PC-9 (cell line): ENCODE results near the gene VCX2. TPM values are rescaled to one million over a fixed set of nuclear protein-coding genes. Genes with fewer than 3 reads are reported as not detected.
"Not testable (repeated sequence)": the region's sequence is repeated elsewhere in the genome, so short reads cannot be mapped to it uniquely, and the experiment has no call there.

Experiments used
- BruUV-seq: library from RNA; stranded (reverse); fragments of 400-500 nt; replicated peaks from 2 replicates; lab custom pipeline; 2021; lab: Mats Ljungman, UMichigan
- CTCF ChIA-PET: fragments of 300-600 bp; sonication (Branson Sonifier 250); formaldehyde crosslinking; loops from one replicate; lab custom pipeline; 2022; ENCODE audit warnings: antibody characterized with exemption; lab: Charles Lee
- POLR2A ChIA-PET: fragments of 300-600 bp; sonication (Branson Sonifier 250); formaldehyde crosslinking; loops from one replicate; lab custom pipeline; 2022; ENCODE audit warnings: antibody characterized with exemption; ENCODE audit not compliant: unreplicated experiment; lab: Charles Lee
- DNase-seq, 2 experiments: peaks; one replicate each; pipeline versions ENCODE4 v3.0.0 to v3.0.0-alpha.2; 2015 to 2022; ENCODE audit warnings: mixed read lengths in 1 of 2
- H2AFZ ChIP-seq: fragments of 200-600 bp; sonication (generic); 2 replicates; pipeline ENCODE4 v1.8.1; 2017; ENCODE audit warnings: antibody characterized with exemption
- H3F3A ChIP-seq: fragments of 200-600 bp; sonication (generic); 2 replicates; pipeline ENCODE4 v1.8.1; 2017; ENCODE audit warnings: antibody characterized with exemption, mild to moderate bottlenecking, low read depth; ENCODE audit not compliant: insufficient read depth
- H3K27ac ChIP-seq: fragments of 200-600 bp; sonication (generic); 2 replicates; pipeline ENCODE4 v1.6.1; 2016; ENCODE audit warnings: mixed run types
- H3K27me3 ChIP-seq: fragments of 200-600 bp; sonication (generic); 2 replicates; pipeline ENCODE4 v1.6.1; 2016; ENCODE audit warnings: low read depth, mixed run types; ENCODE audit not compliant: insufficient read depth
- H3K36me3 ChIP-seq: fragments of 200-600 bp; sonication (generic); 2 replicates; pipeline ENCODE4 v1.6.1; 2016; ENCODE audit warnings: low read depth, mixed run types
- H3K4me1 ChIP-seq: fragments of 200-600 bp; sonication (generic); replicated peaks from 2 replicates; pipeline ENCODE4 v1.6.1; 2016; ENCODE audit warnings: mixed run types; ENCODE audit not compliant: insufficient read depth
- H3K4me2 ChIP-seq: fragments of 200-600 bp; sonication (generic); 2 replicates; pipeline ENCODE4 v1.6.1; 2017; ENCODE audit warnings: mixed run types
- H3K4me3 ChIP-seq: fragments of 200-600 bp; sonication (generic); 2 replicates; pipeline ENCODE4 v1.6.1; 2016; ENCODE audit warnings: mixed run types
- H3K79me2 ChIP-seq: fragments of 200-600 bp; sonication (generic); 2 replicates; pipeline ENCODE4 v1.6.1; 2017; ENCODE audit warnings: low read depth, mixed run types
- H3K9me2 ChIP-seq: fragments of 200-600 bp; sonication (generic); 2 replicates; pipeline ENCODE4 v1.8.1; 2017; ENCODE audit warnings: mild to moderate bottlenecking; ENCODE audit not compliant: insufficient read depth
- H3K9me3 ChIP-seq: fragments of 200-600 bp; sonication (generic); 2 replicates; pipeline ENCODE4 v1.8.1; 2016; ENCODE audit warnings: low read depth; ENCODE audit not compliant: insufficient read depth
- H4K20me1 ChIP-seq: fragments of 200-600 bp; sonication (generic); 2 replicates; pipeline ENCODE4 v1.8.1; 2017; ENCODE audit not compliant: insufficient read depth
- CTCF ChIP-seq: fragments of 200-600 bp; sonication (generic); conservative IDR thresholded peaks from 2 replicates; pipeline ENCODE4 v1.6.1; 2017; ENCODE audit warnings: mixed run types, antibody characterized with exemption, mild to moderate bottlenecking, moderate library complexity
- EZH2 ChIP-seq: fragments of 200-600 bp; sonication (generic); IDR thresholded peaks from 2 replicates; pipeline ENCODE4 v1.8.0; 2017; ENCODE audit warnings: antibody characterized with exemption, low read depth
- intact Hi-C: fragments of 100-400 bp; cut with micrococcal nuclease; formaldehyde crosslinking; loops from one replicate; pipeline ENCODE4 v1.10.0; 2022; ENCODE audit not compliant: unreplicated experiment
- total RNA-seq: library from RNA; stranded (reverse); gene quantifications from 2 replicates; pipeline ENCODE4 v1.2.3, GENCODE V29; 2021

VCX2 gene
- total RNA-seq, 1 experiment from 2014 or later: not detected

GRCh38 chrX:8189096-8189830, 18.2 kb upstream of the VCX2 start:
- Histone ChIP-seq H3K4me2 (no peak overlapping the region), H3K4me3 (no peak overlapping the region), H3K9me2 (no peaks in the 10 kb centered on the region), H3K27ac (no peak overlapping the region), H3K36me3 (no peaks in the 10 kb centered on the region), H3F3A (no peaks in the 10 kb centered on the region), H2AFZ (no peak overlapping the region), H3K4me1 (peaks cover 13% of the 10 kb centered on the region), H3K79me2 (no peaks in the 10 kb centered on the region), H3K27me3 (no peaks in the 10 kb centered on the region), H4K20me1 (no peaks in the 10 kb centered on the region), H3K9me3 (no peaks in the 10 kb centered on the region; the same call in 1 of the 2 replicates)
- TF ChIP-seq CTCF (no peak), EZH2 (no peak)
- DNase-seq: no peak
- ChIA-PET POLR2A (no interaction called here), CTCF (no interaction called here)
- intact Hi-C loops: no loop called here
- BruUV-seq: no TSS peak

- Histone ChIP-seq H3K36me3 (no peaks in the 10 kb centered on the region), H2AFZ (no peak overlapping the region), H3K4me3 (no peak overlapping the region), H3K27ac (no peak overlapping the region), H3F3A (no peaks in the 10 kb centered on the region), H3K9me3 (no peaks in the 10 kb centered on the region), H3K27me3 (no peaks in the 10 kb centered on the region), H4K20me1 (no peaks in the 10 kb centered on the region), H3K4me2 (no peak overlapping the region), H3K9me2 (no peaks in the 10 kb centered on the region), H3K4me1 (no peaks in the 10 kb centered on the region), H3K79me2 (no peaks in the 10 kb centered on the region)
- ChIA-PET CTCF (no interaction called here), POLR2A (no interaction called here)
- DNase-seq: no peak
- no peak for TF ChIP-seq EZH2
- no peak for TF ChIP-seq CTCF
- BruUV-seq: no TSS peak
- intact Hi-C loops: no loop called here
These were observed 12.3 kb upstream of the VCX2 start for GRCh38 chrX:8183346-8183745.

- H2AFZ ChIP-seq: no peak overlapping the region
- intact Hi-C loops: loop anchor here (1.0 to 10.0 kb wide), 3 partner anchors 185 to 559 kb away; no protein-coding TSS in a partner anchor
- no peaks in the 10 kb centered on the region for H3K9me3 ChIP-seq
- no TSS peak for BruUV-seq
- no peak overlapping the region for H3K4me3 ChIP-seq
- no peaks in the 10 kb centered on the region for H3K27me3 ChIP-seq
- no peak overlapping the region for H3K27ac ChIP-seq
- DNase-seq: no peak
- no peaks in the 10 kb centered on the region for H3K4me1 ChIP-seq
- H3K4me2 ChIP-seq: no peak overlapping the region
- no peaks in the 10 kb centered on the region for H3K79me2 ChIP-seq
- H3K9me2 ChIP-seq: no peaks in the 10 kb centered on the region
- TF ChIP-seq CTCF (peak; percentile 61), EZH2 (no peak)
- no peaks in the 10 kb centered on the region for H3K36me3 ChIP-seq
- ChIA-PET CTCF (no interaction called here), POLR2A (no interaction called here)
- no peaks in the 10 kb centered on the region for H4K20me1 ChIP-seq
- no peaks in the 10 kb centered on the region for H3F3A ChIP-seq
These were observed 8.6 kb upstream of the VCX2 start for GRCh38 chrX:8179656-8180055.

GRCh38 chrX:8154011-8154410, 17.1 kb downstream of the VCX2 start:
- H3K27ac ChIP-seq, H3K4me1 ChIP-seq, H3K9me3 ChIP-seq, H3K9me2 ChIP-seq, H3F3A ChIP-seq, H3K79me2 ChIP-seq, H2AFZ ChIP-seq, H3K27me3 ChIP-seq, intact Hi-C loops, H4K20me1 ChIP-seq, BruUV-seq, CTCF ChIA-PET, H3K36me3 ChIP-seq, POLR2A ChIA-PET, H3K4me3 ChIP-seq: not testable (repeated sequence)
- 0 out of 2 replicates have a peak overlapping the region, but pooled peaks have one; percentile 38 for H3K4me2 ChIP-seq
- DNase-seq: peak in 1 of 2 experiments; percentile 73
